Breast epithelium (tissue), 4 donors: ENCODE results near the gene IL17F. TPM values are rescaled to one million over a fixed set of nuclear protein-coding genes. Genes with fewer than 3 reads are reported as not detected.
"Not testable (repeated sequence)": the region's sequence is repeated elsewhere in the genome, so short reads cannot be mapped to it uniquely, and the experiment has no call there.

ENCODE experiments used
- DNase-seq, 2 donors: peaks; one replicate each; pipeline ENCODE4 v3.0.0-alpha.2; 2019; ENCODE audit warnings: low spot score in 2 of 2
- H3K27ac ChIP-seq, 2 donors: fragments of 200-600 bp; sonication (generic) in 1 of 2; one replicate each; pipeline ENCODE4 v1.5.1; 2016 to 2019; ENCODE audit warnings: mild to moderate bottlenecking in 1 of 2
- H3K27me3 ChIP-seq, 2 donors: fragments of 200-600 bp; sonication (generic) in 1 of 2; one replicate each; pipeline versions ENCODE4 v1.5.1 to v1.6.0; 2017 to 2019; ENCODE audit warnings: control low read depth in 1 of 2, mild to moderate bottlenecking in 1 of 2
- H3K36me3 ChIP-seq: fragments of 200-600 bp; one replicate; pipeline ENCODE4 v1.5.1; 2019
- H3K4me1 ChIP-seq, 2 donors: fragments of 200-600 bp; sonication (generic); one replicate each; pipeline ENCODE4 v1.5.1; 2016 to 2019; ENCODE audit warnings: control low read depth in 1 of 2
- H3K4me3 ChIP-seq, 3 donors: fragments of 200-600 bp; sonication (generic); 1 replicate in 2 of 3; 2 replicates in 1 of 3; pipeline ENCODE4 v1.5.1; 2016 to 2019; ENCODE audit warnings: mild to moderate bottlenecking in 3 of 3, moderate library complexity in 2 of 3
- H3K9me3 ChIP-seq, 2 donors: fragments of 200-600 bp; sonication (generic) in 1 of 2; one replicate each; pipeline ENCODE4 v1.5.1; 2016 to 2019; ENCODE audit warnings: control low read depth in 1 of 2
- POLR2A ChIP-seq: fragments of 450-650 bp; IDR thresholded peaks from one replicate; pipeline ENCODE4 v1.6.1; 2016; ENCODE audit warnings: antibody characterized with exemption, mild to moderate bottlenecking, moderate library complexity
- POLR2AphosphoS5 ChIP-seq, 3 donors: sonication (generic); formaldehyde crosslinking; IDR thresholded peaks; one replicate each; pipeline ENCODE4 v1.6.1; 2017; ENCODE audit warnings: antibody characterized with exemption in 3 of 3
- intact Hi-C: fragments of 100-400 bp; cut with DNase I; formaldehyde crosslinking; loops from one replicate; pipeline ENCODE4 v1.15.1; 2023; ENCODE audit warnings: low total_unique reads
- total RNA-seq, 3 donors: library from RNA; depleted of rRNA; stranded (reverse); fragments of >200 nt; gene quantifications; one replicate each; pipeline ENCODE4 v1.1.0, GENCODE V29; 2016
- TF ChIP-seq, protein P1 (sequence below), 3 donors: fragments of 450-650 bp; IDR thresholded peaks; one replicate each; pipeline ENCODE4 v1.5.1; 2016 to 2017; ENCODE audit warnings: antibody characterized with exemption in 3 of 3, mild to moderate bottlenecking in 3 of 3, moderate library complexity in 3 of 3

Gene IL17F
- total RNA-seq, 3 donors from 2014 or later: not detected

DNA sequence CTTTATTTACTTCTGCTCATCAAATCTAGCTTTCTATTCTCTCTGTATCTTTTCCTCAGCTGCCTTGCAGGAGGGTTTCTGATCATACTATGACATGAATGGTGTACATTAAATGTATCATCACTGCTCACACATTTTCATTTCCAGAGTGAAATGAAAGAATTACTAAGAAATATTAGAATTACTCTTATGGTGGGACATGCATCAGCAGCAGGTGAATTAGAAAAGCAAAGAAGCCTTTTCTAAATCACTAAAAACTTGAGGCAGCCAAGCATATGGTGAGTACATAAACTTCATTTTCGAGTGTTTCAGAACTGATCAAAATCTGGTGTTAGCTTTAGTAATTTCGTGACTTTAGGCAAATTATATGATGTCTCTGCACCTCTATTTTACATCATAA lies 34.5 kb downstream of the IL17F start:
- no peak for TF ChIP-seq POLR2A
- no peak for TF ChIP-seq POLR2AphosphoS5 (IDR thresholded peaks at IDR 0.05)
- TF ChIP-seq, protein P1, sequence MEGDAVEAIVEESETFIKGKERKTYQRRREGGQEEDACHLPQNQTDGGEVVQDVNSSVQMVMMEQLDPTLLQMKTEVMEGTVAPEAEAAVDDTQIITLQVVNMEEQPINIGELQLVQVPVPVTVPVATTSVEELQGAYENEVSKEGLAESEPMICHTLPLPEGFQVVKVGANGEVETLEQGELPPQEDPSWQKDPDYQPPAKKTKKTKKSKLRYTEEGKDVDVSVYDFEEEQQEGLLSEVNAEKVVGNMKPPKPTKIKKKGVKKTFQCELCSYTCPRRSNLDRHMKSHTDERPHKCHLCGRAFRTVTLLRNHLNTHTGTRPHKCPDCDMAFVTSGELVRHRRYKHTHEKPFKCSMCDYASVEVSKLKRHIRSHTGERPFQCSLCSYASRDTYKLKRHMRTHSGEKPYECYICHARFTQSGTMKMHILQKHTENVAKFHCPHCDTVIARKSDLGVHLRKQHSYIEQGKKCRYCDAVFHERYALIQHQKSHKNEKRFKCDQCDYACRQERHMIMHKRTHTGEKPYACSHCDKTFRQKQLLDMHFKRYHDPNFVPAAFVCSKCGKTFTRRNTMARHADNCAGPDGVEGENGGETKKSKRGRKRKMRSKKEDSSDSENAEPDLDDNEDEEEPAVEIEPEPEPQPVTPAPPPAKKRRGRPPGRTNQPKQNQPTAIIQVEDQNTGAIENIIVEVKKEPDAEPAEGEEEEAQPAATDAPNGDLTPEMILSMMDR (IDR thresholded peaks at IDR 0.05): no peak
- DNase-seq: no peak
- intact Hi-C loops: no loop called here

DNA sequence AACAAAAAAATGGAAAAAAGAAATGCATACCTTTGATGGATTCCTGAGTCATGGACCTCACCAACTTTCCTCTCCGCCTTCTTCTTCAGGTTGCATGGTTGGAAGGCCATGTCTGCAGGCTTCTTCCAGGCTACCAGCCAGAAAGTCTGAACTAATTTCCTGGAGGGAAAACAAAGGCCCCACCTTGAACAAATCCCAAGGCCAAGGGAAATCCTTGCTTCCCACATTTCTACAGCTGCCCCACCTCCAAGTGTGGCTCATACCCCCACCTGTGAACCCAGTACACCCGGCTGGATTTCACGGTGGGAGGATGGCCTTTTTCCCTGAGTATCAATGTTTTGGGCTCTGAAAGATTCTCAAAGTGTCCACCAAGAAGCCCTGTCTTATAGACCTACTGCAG lies 35.7 kb downstream of the IL17F start:
- intact Hi-C loops: no loop called here
- no peak for TF ChIP-seq POLR2A
- TF ChIP-seq POLR2AphosphoS5 (IDR thresholded peaks at IDR 0.05): no peak
- TF ChIP-seq, protein P1 (IDR thresholded peaks at IDR 0.05): no peak
- DNase-seq: no peak

More for the DNA sequence above, 34.5 kb downstream of the IL17F start:
- Histone ChIP-seq H3K4me3 (no peak overlapping the region), H3K36me3 (no peaks in the 10 kb centered on the region), H3K9me3 (no peaks in the 10 kb centered on the region), H3K27me3 (no peaks in the 10 kb centered on the region), H3K4me1 (no peaks in the 10 kb centered on the region), H3K27ac (no peak overlapping the region)

DNA sequence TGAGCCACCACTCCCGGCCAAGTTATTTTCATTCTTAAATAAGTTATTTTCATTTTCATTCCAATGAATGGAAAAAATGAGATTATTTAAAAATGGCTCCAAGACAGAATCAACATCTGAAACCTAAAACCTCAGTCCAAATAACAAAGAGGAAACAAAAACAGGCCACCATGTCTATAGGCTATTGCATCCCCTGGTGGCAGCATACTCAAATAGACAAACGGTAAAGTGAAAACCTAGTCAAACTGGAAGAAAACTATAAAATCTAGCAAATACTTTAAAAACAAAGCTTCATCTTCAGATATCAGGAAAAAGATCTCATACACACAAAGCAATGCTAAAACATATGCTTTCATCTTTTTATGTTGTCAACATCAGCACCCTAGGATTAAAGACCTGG lies 37.2 kb downstream of the IL17F start:
- H3K4me1 ChIP-seq: no peaks in the 10 kb centered on the region
- H3K4me3 ChIP-seq: no peak overlapping the region
- no peaks in the 10 kb centered on the region for H3K9me3 ChIP-seq
- H3K36me3 ChIP-seq: no peaks in the 10 kb centered on the region
- H3K27me3 ChIP-seq: no peaks in the 10 kb centered on the region
- TF ChIP-seq POLR2A (no peak), POLR2AphosphoS5 (IDR thresholded peaks at IDR 0.05) (no peak)
- TF ChIP-seq, protein P1 (IDR thresholded peaks at IDR 0.05): no peak
- H3K27ac ChIP-seq: no peak overlapping the region
- intact Hi-C loops: no loop called here
- no peak for DNase-seq

More for the DNA sequence above, 35.7 kb downstream of the IL17F start:
- H3K9me3 ChIP-seq: no peaks in the 10 kb centered on the region
- H3K4me1 ChIP-seq: no peaks in the 10 kb centered on the region
- no peaks in the 10 kb centered on the region for H3K27me3 ChIP-seq
- no peak overlapping the region for H3K27ac ChIP-seq
- H3K36me3 ChIP-seq: no peaks in the 10 kb centered on the region
- no peak overlapping the region for H3K4me3 ChIP-seq

DNA sequence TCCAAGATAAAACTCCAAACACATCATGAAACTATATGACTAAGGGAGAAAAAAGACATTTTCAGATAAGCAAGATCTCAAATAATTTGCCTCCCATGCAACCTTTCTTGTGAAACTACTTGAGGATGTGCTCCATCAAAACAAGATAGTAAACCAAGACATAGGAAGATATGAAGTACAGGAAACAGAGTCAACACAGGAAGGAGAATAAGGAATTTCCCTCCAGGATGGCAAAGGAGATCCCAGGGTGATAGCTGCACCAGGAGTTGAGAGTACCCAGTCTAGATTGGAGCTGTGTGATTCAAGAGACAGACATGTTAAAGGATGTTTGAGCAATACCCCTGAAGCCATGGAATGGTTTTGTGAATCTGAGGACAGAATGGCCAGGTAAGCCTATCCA lies 42.8 kb downstream of the IL17F start:
- DNase-seq: no peak
- no peak overlapping the region for H3K27ac ChIP-seq
- TF ChIP-seq POLR2A: no peak
- TF ChIP-seq, protein P1 (IDR thresholded peaks at IDR 0.05): no peak
- no peaks in the 10 kb centered on the region for H3K27me3 ChIP-seq
- no peaks in the 10 kb centered on the region for H3K36me3 ChIP-seq
- H3K4me1 ChIP-seq: no peaks in the 10 kb centered on the region
- H3K9me3 ChIP-seq: peaks cover 4 to 15% of the 10 kb centered on the region in 2 donors
- intact Hi-C loops: no loop called here
- no peak overlapping the region for H3K4me3 ChIP-seq

DNA sequence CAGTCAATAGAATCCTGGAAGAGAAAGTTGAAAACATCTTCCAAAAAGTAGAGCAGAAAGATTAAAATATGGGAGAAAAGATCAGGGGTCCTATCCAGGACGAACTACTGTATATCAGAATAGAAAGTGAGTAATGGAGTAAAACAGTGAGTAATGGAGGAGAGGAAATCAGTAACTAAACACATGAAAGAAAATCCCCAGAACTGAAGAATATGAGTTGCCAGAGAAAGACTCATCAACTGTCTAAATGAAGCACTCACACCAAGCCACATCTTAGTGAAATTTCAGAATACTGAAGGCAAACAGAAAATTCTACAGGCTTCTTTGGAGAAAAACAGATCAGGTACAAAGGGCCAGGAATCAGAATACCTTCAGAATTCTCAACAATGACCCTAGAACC lies 43.3 kb downstream of the IL17F start:
- no peak overlapping the region for H3K27ac ChIP-seq
- no peak overlapping the region for H3K4me3 ChIP-seq
- TF ChIP-seq, protein P1 (IDR thresholded peaks at IDR 0.05): no peak
- TF ChIP-seq POLR2A (no peak), POLR2AphosphoS5 (IDR thresholded peaks at IDR 0.05) (no peak)
- H3K9me3 ChIP-seq: peaks cover 4 to 15% of the 10 kb centered on the region in 2 donors
- intact Hi-C loops: no loop called here
- H3K4me1 ChIP-seq: no peaks in the 10 kb centered on the region
- no peaks in the 10 kb centered on the region for H3K27me3 ChIP-seq
- no peak for DNase-seq
- H3K36me3 ChIP-seq: no peaks in the 10 kb centered on the region

DNA sequence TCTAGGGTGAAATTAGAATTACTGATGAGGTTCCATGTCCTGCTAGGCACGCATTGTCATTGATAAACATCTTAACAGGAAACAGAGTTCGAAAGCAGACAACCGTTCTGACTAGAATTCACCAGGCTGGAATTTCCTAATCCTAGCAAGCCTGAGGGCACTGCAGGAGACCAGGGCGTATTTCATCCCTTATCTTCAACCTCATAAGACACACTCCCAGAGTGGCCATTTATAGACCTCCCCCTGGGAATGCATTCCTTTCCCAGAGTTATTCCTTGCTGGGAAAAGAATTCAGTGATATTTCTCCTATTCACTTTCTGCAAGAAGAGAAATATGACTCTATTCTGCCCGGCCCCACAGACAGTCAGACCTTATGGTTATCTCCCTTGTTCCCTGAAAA lies 44.2 kb downstream of the IL17F start:
- H3K36me3 ChIP-seq, H3K27ac ChIP-seq, H3K27me3 ChIP-seq, H3K4me1 ChIP-seq, DNase-seq, intact Hi-C loops, H3K4me3 ChIP-seq: not testable (repeated sequence)
- H3K9me3 ChIP-seq: peaks cover 4 to 15% of the 10 kb centered on the region in 2 donors
